Effector CD8-positive, alpha-beta T cell (primary cell): ENCODE measurements around the gene CIDEC.
"Not testable (repeated sequence)": the region's sequence is repeated elsewhere in the genome, so short reads cannot be mapped to it uniquely, and the experiment has no call there.

Experiments used
- DNase-seq: peaks from one replicate; lab custom pipeline; 2025; lab: John Stamatoyannopoulos, UW

Gene CIDEC

GRCh38 chr3:9901967-9902366 is 21.9 kb upstream of the CIDEC start:
- no peak for DNase-seq

GRCh38 chr3:9900965-9901415 is 20.9 kb upstream of the CIDEC start:
- not testable (repeated sequence) for DNase-seq

DNA sequence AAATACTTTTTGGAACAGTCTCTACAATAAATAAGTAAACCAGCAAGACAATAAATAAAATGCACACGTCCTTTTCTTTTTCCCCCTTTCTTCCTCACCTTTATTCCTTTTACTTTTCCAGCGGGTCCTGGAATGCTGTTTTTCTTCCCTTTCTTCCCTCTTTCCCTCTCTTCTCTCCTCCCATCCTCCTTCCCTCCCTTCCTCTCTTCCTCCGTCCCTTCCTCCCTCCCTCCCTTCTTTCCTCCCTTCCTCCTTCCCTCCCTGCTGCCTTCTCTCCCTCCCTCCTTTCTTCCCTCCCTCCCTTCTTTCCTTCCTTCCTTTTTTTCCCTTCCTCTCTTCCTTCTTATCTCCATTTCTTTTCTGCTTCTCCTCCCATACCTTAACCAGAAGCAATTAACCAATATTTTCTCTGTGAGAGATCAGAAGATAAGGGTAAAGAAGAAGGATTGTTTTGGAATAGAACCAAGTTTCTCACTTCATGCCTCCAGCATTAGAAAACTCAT is 19.3 kb upstream of the CIDEC start:
- no peak for DNase-seq

GRCh38 chr3:9898467-9899241 is 18.6 kb upstream of the CIDEC start:
- DNase-seq: no peak

DNA sequence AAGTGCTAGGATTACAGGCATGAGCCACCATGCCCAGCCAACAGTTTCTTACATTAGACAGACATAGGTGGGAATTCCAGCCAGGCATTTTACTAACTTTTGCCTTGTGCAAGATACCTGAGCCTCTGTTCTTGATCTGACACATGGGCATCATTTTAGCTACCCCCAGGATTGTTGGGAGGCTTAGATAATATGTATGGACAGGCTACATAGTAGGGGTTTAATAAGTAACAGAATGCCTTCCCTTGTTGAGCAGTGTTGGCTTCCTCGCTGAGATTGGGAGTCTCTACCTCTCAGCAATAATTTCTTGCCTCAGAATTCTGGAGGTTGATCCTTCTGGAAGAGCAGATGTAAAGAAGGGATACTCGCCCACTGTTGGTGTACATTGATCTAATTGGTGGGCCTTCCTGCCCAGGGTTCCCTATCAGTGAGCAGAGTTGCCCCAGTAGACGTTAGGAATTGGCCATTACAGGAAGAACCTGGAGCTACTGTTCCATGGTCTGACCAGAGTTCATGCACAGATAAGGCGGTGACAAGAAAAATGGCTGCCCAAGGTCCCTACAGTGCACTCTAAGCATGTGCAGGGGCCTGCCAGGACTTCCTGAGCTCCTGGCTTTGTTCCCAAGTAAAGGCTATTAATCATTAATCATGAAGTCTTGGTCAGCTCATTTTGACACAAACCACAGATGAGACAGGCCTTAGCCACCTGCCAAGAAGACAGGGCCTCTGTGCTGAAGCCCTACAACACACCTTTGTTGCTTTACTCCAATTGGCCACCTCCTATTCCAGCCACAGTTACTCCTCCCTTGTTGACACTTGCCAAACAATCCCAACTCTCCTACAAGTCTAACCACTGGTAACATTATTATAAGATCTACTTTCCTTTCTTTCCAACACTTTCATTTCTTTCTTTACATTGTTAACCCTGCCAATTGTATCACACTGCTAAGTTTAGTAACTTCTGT is 17.6 kb upstream of the CIDEC start:
- no peak for DNase-seq

GRCh38 chr3:9896755-9897407 is 16.8 kb upstream of the CIDEC start:
- DNase-seq: not testable (repeated sequence)

DNA sequence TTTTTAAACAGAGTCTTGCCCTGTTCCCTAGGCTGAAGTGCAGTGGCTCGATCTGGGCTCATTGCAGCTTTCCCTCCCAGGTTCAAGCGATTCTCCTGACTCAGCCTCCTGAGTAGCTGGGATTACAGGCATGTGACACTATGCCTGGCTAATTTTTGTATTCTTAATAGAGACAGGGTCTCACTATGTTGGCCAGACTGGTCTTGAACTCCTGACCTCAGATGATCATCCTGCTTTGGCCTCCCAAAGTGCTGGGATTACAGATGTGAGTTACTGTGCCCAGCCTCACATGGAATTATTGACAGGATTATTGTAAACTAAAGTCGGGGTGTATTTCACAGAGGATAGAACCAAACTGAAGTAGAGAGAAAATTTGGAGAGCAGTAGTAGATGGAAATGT is 15.7 kb upstream of the CIDEC start:
- not testable (repeated sequence) for DNase-seq

GRCh38 chr3:9893739-9894138 is 13.7 kb upstream of the CIDEC start:
- DNase-seq: no peak

DNA sequence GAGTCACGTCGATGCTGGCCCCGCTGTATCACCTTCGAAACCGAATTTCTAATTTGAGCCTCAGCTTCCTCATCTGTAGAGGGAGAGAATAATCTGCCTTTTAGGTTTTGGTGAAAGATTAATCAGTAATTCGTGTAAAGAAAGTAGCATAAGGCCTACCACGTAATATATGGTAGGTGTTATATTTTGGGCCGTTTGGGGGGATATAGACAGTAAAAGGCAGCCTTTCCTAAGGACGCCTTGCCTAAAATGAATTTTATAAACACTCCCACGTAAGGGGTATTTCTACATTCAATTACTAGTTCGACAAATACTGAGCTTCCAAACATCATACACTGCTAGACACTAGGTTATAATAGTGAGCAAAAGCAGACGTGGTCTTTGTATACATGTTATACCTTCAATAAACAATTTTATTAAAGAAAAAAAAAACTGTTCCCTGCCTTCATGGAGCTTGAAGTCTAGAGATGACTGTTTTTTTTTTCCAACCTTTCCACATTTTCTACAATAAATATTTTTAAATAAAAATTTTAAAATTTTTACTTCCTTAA is 11.1 kb upstream of the CIDEC start:
- DNase-seq: no peak

DNA sequence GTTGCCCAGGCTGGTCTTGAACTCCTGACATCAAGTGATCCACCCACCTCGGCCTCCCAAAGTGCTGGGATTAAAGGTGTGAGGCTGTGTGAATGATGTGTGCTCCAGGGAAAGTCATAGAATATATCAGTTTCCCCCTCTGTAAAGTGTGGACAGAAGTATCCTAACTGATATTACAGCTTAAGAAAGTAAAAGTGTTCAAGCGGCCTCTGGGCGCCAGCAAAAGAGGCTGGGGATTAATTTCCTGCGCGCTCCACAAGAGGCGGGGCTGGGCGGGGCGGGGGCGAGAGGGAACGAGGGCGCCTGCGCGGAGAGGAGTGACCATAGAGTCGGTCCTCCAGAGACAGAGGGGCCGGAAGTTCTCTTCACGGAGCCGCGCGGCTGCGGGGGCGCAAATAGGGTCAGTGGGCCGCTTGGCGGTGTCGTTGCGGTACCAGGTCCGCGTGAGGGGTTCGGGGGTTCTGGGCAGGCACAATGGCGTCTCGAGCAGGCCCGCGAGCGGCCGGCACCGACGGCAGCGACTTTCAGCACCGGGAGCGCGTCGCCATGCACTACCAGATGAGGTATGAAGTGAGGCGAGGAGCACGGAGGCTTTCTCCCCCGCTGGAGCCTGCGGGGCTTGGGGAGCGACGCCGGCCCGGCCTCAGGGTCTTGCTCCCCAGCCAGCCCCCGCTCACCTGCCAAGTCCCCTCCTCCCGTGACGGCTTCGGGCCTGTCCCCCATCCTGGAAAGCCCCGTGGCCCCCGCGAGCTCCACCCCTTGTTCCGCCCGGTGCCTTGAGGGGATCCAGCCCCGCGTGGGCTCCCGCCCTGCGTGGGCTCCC is 10.4 kb upstream of the CIDEC start, which contains the start of gene JAGN1:
JAGN1 (plus strand) TSS at position 362 of the 823 bp plus-strand sequence; CDS start at position 475, 113 bp downstream.
- peak; percentile 90 for DNase-seq

DNA sequence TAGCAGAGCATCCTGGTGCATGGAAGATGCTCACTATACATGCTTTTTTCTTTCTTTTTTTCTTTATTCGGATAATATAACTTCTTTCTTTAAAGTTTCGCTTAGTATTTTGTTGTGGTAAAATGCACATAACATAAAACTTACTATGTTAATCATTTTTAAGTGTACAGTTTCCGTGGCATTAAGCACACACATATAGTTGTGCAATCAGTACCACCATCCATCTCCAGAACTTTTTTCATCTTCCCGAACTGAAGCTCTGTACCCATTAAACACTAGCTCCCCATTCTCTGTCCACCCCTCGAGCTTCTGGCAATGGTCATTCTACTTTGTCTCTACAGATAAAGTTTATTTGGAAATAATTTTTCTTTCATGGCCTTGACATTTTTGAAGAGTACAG is 9.4 kb upstream of the CIDEC start:
- DNase-seq: no peak

DNA sequence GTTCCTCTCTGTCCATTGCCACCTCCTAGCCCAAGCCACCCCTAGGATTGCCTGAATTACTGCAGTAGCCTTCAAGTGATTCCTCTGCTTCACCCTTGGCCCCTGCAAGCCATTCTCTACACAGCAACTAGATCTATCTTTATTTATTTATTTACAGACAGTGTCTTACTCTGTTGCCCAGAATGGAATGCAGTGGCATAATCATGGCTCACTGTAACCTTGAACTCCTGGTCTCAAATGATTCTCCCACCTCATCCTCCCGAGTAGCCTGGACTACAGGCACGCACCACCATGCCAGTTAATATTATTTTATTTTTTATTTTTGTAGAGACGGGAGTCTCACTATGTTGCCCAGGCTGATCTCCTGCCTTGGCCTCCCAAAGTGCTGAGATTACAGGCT is 8.5 kb upstream of the CIDEC start:
- DNase-seq: no peak

DNA sequence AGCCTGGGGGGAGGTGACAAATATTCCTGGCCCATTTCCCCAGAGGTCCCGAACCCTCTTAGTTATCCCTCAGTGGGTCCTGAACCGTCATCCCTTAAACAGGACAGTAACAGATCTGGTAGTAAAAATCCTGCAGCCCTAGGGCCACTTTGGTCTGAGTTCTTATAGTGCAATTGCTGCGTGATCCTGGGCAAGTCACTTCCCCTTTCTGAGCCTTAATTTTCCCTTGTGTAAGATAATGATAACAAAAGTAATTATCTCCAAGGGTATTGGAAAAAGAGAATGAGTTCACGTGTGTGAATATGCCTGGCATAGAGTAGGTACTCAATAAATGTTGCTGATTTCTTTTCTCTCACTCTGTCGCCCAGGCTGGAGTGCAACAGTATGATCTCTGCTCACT is 7.4 kb upstream of the CIDEC start:
- DNase-seq: no peak

GRCh38 chr3:9886328-9886727 is 6.3 kb upstream of the CIDEC start:
- no peak for DNase-seq

DNA sequence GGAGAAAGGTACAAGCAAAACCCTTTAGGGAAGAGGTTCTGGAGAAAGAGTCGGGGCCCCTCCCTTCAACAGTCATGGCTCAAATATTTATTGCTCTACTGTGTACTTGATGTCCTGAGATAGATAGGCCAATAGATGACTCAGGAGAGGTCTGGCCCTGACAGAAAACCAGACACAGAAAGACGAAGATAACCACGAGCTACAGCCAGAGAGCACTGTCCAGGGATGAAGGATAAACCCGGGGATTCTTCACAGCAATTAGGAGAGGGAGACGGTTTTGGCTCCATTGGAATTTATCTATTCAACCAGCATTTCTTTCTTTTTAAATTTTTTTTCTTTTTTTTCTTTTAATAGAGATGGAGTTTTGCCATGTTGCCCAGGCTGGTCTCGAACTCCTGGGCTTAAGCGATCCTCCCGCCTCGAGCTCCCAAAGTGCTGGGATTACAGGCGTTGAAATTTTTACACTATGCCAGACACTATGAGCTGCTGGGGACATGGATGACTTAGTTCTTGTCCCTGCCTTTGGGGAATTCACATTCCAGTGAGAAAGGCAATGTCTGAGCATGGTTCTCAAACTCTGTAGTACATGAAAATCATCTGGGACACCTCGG is 4.6 kb upstream of the CIDEC start:
- DNase-seq: no peak

DNA sequence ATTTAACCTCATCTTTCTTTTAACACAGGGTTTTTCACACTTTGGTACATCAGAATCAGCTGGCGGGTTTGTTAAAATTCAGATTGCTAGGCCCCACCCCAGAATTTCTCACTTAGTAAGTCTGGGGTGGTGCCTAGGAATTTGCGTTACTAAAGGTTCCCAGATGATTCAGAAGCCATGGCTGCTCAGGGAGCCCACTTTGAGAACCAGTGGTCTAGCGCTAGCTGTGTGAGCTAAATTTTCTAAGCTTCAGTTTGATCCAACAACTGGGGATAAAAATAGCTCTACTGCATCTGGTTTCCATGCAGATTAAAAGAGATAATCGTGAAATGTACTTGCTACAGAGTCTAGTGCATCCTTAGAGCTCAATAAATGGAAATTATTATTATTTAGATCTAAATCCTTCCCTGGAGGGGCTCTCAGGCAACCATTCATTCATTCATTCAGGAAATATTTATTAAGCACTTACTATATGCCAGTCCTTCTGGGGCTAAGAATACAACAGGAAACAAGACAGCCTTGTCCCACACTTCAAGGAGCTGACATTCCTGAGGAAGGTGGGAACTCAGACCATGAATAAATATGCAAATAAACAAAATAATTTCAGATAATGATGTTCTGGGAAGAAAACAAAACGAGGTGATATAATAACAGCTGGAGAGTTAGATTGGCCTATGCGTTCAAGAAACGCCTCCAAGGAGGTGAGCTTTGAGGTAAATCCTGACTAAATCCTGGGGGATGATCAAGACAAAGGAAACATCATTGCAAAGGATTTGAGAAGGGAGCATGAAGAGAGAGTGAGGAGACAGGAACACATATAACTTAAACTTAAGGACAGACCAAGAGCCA is 3.9 kb upstream of the CIDEC start:
- no peak for DNase-seq

DNA sequence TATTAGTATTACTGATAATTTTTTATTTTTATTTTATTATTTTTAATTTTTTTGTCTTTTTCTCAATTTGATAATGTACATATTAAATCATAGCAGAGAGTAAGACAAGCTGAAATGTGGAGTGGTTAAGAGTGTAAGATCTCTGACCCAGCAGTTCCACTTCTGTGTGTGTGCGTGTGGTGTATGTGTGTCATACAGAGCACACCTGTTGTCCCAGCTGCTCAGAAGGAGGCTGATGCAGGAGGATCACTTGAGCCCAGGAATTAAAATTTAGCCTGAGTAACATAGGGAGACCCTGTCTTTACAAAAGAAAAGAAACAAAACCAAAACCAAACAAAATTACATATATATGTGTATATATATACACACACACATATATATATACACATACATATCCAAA is 1.4 kb upstream of the CIDEC start:
- no peak for DNase-seq

DNA sequence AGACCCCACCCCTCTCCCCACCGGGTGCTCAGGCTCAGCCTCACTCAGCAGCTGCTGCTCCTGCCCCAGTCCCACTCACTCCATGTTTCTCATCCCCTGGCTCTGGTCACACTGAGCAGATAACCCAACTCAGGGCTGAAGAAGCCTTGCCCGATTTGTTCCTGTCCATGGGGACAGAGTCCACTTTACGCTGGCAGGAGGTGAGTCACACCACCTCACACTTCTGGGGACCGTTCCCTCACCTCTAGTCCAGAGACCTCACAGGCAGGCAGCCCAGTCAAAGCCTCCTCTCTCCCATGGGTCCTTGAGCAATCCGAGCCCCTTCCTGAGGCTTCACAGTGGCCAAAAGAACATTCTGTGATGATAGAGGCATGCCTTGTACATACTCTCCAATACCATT is 1.4 kb downstream of the CIDEC start:
- DNase-seq: no peak

- DNase-seq: no peak
These were observed 3.1 kb downstream of the CIDEC start for GRCh38 chr3:9876991-9877390.
